ENCODE data around the gene LRRTM2.
A peak's percentile ranks its signal among the peaks of the same experiment; 100 is the strongest.
"Not testable (repeated sequence)": the region's sequence is repeated elsewhere in the genome, so short reads cannot be mapped to it uniquely, and the experiment has no call there.

LRRTM2 gene

DNA sequence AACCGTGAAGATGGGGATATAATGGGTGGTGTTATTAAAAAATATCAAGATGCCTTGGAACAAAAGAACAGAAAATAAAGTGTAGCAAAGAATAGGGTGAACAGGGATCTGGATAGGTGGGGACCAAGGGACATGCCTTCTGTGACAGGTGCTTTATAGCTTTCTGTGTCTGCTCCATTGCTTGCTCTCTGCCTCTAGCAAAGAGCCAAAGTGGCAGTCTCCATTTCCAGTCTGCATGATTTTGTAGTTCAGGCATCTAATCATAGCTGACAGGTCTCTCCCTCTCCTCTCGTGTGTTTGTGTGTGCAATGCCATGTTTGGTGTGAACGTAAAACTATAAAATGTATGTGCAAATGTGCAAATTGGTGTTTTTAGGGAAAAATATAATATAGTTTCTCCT, 35.0 kb downstream of the LRRTM2 start:
- no peak for DNase-seq (ENCODE audit: low read depth in 2 of 2)

DNA sequence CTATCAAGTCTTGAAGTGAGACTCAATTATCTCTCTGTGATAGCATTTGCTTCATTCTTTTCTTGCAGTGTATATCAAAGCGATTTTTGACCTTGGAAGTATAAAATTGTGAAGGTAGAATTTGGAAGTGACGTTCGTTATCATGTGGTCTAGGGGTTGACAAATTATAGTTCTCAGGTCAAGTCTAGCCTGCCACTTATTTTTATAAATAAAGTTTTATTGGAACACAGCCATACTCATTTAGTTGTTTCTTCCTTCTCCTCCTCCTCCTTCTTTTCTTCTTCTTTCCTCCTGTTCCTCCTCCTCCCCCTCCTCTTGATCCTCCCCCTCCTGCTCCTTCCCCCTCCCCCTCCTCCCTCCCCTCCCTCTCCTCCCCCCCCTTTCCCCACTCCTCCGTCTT, 38.0 kb downstream of the LRRTM2 start:
- DNase-seq (ENCODE audit: low read depth in 2 of 2): no peak

DNA sequence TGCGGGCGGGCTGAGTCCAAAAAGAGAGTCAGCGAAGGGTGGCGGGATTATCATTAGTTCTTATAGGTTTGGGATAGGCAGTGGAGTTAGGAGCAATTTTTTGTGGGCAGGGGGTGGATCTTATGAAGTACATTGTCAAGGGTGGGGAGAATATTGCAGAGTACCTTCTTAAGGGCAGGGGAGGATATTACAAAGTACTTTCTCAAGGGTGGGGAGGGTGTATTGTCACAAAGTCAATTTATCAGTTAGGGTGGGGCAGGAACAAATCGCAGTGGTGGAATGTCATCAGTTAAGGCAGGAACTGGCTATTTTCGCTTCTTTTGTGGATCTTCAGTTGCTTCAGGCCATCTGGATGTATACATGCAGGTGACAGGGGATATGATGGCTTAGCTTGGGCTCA, 40.3 kb downstream of the LRRTM2 start:
- not testable (repeated sequence) for DNase-seq (ENCODE audit: low read depth in 2 of 2)

DNA sequence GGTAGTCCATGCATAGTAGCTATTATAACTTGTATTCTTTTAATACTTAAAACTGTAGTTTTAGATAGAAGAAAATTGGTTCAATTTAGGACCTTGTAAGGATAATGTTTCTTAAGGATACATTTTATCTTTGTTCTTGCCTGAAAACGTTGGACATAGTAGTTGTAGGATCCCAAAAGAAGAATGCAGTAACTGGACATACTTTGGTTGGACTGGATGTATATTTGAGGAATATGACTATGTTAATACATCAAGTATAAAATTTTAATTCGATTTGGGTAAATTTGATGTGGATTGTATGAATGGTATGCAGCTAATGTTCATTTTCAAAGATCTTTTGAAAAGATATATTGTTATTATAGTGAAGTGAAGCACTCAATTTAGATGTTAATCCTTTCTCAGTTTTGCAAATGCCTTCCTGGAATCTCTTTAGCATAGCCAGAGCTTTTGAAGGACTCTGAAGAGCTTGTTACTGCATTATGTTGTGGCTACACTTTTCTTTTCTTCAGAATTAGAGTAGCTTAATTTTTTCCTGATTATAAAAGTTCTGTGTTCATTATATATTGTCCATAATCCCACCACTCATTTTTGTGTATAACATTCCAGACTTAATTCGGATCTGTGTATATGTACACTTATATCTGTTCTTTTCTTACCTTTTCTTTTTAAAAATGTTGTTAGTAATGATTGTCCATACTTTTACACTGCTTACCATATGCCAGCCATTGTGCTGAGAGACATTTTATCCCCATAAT, 41.2 kb downstream of the LRRTM2 start:
- DNase-seq (ENCODE audit: low read depth in 2 of 2): no peak

DNA sequence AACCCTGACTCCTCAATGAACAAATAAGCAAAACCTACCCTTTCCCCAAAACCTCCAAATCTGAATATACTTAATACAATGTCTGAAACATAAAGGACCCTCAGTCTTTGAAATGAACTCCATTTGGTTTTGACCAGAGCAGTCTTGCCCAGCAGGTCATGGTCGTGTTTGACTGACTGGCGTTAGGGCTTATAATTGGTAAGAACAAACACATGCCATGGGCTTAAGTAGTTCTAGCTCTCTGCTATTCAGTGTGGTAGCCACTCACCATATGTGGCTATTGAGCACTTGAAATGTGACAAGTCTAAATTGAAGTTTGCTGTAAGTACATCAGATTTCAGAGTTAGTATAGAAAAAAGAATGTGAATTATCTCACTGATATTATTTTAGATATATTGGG, 42.1 kb downstream of the LRRTM2 start:
- DNase-seq (ENCODE audit: low read depth in 2 of 2): no peak

- DNase-seq (ENCODE audit: low read depth in 2 of 2): no peak
These were observed 42.9 kb downstream of the LRRTM2 start for GRCh38 chr5:138832218-138832617.

DNA sequence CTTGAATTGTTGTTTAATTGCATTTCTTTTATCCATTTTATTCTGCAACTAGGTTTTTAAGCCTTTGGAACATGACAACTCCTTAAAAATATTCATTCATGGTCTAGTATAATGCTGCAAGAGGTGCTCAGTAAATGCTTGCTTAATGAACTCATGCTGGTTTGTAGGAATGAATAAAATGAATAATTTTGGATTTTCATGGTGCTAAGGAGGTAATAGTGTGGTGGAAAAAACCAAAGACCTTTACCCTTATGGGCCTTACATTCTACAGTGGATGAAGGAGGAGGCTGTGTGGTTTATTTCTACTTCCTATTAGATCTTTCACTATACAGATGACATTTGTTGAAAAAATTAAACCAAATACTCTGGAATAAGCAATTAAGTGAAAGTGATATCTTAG, 43.4 kb downstream of the LRRTM2 start:
- no peak for DNase-seq (ENCODE audit: low read depth in 2 of 2)

DNA sequence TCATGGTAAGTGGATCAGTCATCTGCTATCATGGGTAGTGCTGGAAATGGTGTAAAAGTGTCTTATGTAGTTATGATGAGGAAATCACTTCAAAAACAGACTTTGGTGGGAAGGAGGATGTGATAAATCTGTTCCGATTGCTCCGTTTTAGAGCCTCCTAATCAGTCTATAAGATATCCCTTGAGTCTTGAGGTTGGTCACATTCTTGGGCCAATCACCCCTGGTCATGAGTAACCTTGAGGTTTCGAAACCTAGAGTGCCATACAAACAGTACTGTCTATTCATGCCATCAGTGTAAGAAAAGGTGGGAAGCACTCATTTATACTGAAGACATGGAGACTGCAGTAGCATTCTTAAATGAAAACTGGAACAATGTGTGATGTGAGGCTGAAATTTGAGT, 45.8 kb downstream of the LRRTM2 start:
- no peak for DNase-seq (ENCODE audit: low read depth in 2 of 2)

- no peak for DNase-seq (ENCODE audit: low read depth in 2 of 2)
These were observed 46.6 kb downstream of the LRRTM2 start for GRCh38 chr5:138828556-138828955.

GRCh38 chr5:138824924-138825863, 49.9 kb downstream of the LRRTM2 start:
- DNase-seq (ENCODE audit: low read depth in 2 of 2): no peak

DNA sequence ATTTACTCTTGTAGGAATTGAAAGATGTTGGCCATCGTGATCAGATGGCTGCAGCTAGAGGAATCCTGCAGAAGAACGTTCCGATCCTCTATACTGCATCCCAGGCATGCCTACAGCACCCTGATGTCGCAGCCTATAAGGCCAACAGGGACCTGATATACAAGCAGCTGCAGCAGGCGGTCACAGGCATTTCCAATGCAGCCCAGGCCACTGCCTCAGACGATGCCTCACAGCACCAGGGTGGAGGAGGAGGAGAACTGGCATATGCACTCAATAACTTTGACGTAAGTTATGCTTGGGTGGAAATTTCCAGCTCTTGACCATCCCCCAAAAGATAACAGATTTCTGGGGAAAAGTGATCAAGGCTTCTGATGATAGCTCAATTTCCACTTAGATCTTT, 50.6 kb downstream of the LRRTM2 start:
- DNase-seq (ENCODE audit: low read depth in 2 of 2): peak in 1 of 2 donors; percentile 18

DNA sequence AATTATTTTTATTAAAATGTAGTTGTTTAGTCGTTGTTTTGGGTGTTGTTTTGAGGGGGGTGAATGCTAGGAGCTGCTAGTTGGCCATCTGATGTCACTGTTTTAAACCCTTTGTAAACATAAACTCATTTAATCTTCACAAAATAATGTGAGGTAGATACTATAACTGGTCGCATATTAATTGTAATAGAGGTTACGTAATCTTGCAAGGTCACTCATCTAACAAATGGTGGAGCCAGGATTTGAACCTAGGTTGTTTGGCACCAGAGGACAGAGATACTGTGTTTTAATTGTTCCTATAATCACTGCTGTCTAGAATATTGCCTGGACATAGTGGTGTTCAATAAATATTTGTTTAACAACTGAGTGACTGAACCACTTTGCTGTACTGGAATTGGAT, 54.4 kb downstream of the LRRTM2 start:
- DNase-seq (ENCODE audit: low read depth in 2 of 2): no peak

DNA sequence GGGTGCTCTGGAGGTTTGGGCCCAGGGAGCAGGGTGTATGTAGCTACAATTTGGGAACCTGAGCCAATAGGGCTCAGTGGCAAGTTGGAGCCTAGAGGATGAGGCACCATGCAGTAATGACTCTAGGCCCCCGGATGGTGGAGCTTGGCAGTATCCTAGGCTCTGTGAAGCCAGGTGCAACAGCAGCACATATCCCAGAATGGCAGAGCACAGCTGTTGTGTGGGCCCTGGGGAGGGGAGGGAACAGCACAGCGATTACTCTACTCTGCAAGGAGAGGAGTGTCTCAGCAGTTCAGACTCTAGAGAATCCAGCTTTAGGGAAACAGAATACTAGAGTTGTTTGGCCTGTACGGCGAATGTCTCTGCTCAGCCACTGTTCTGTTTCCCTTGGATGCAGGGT, 56.1 kb downstream of the LRRTM2 start:
- no peak for DNase-seq (ENCODE audit: low read depth in 2 of 2)

Data from stimulated activated CD8-positive, alpha-beta memory T cell treated with anti-CD3 and anti-CD28 coated beads, Interleukin-2, amount 100 ng/mL, for 48 hours (primary cell).